ENCODE results near the gene MACROD2. TPM values are rescaled to one million over a fixed set of nuclear protein-coding genes. Genes with fewer than 3 reads are reported as not detected.

The MACROD2 gene
- total RNA-seq, 1 donor from 2014 or later, result 2.4 TPM

GRCh38 chr20:14732996-14733395 is 737.7 kb downstream of the MACROD2 start:
- no peaks in the 10 kb centered on the region for H3K79me2 ChIP-seq (ENCODE audit: insufficient read depth, low read length)
- no peaks in the 10 kb centered on the region for H3K27me3 ChIP-seq (ENCODE audit: insufficient read depth, low read length)
- H3K4me2 ChIP-seq (ENCODE audit: low read length), result no peak overlapping the region
- Mint-ChIP-seq H3K4me1 (ENCODE audit: low read depth, unreplicated experiment) (no peaks in the 10 kb centered on the region), H3K36me3 (ENCODE audit: low read depth, unreplicated experiment) (no peaks in the 10 kb centered on the region), H3K27me3 (ENCODE audit: low read depth, unreplicated experiment) (no peaks in the 10 kb centered on the region), H3K4me3 (ENCODE audit: unreplicated experiment) (no peak overlapping the region), H3K9me3 (ENCODE audit: unreplicated experiment) (no peaks in the 10 kb centered on the region), H3K27ac (ENCODE audit: unreplicated experiment) (no peak overlapping the region)
- no peaks in the 10 kb centered on the region for H4K20me1 ChIP-seq (ENCODE audit: insufficient read depth, low read length)
- no peak for TF ChIP-seq CTCF (IDR thresholded peaks at IDR 0.05; ENCODE audit: insufficient read depth, low read depth, low read length)
- no peak for TF ChIP-seq EZH2 (IDR thresholded peaks at IDR 0.05; ENCODE audit: insufficient read depth, low read length)
- H2AFZ ChIP-seq (ENCODE audit: low read depth, low read length), result no peak overlapping the region
- no peak overlapping the region for H3K4me3 ChIP-seq (ENCODE audit: insufficient read depth, low read depth, low read length)
- H3K4me1 ChIP-seq (ENCODE audit: insufficient read depth, low read length), result no peaks in the 10 kb centered on the region
- H3K36me3 ChIP-seq (ENCODE audit: insufficient read depth, low read length), result no peaks in the 10 kb centered on the region
- no peak overlapping the region for H3K9ac ChIP-seq (ENCODE audit: low read length)
- DNase-seq (ENCODE audit: low read depth) (no peak), FAIRE-seq (no peak)
- no peaks in the 10 kb centered on the region for H3K9me3 ChIP-seq (ENCODE audit: insufficient read depth, low read depth, low read length)
- H3K27ac ChIP-seq (ENCODE audit: low read depth, low read length), result no peak overlapping the region

GRCh38 chr20:14740380-14740779 is 745.1 kb downstream of the MACROD2 start:
- FAIRE-seq, result no peak
- no peaks in the 10 kb centered on the region for H3K27me3 Mint-ChIP-seq (ENCODE audit: low read depth, unreplicated experiment)

More at GRCh38 chr20:14740380-14740779, 745.1 kb downstream of the MACROD2 start:
- Mint-ChIP-seq H3K4me3 (ENCODE audit: unreplicated experiment) (no peak overlapping the region), H3K36me3 (ENCODE audit: low read depth, unreplicated experiment) (no peaks in the 10 kb centered on the region), H3K27ac (ENCODE audit: unreplicated experiment) (no peak overlapping the region), H3K9me3 (ENCODE audit: unreplicated experiment) (no peaks in the 10 kb centered on the region), H3K4me1 (ENCODE audit: low read depth, unreplicated experiment) (no peaks in the 10 kb centered on the region)
- Histone ChIP-seq H3K27ac (ENCODE audit: low read depth, low read length) (no peak overlapping the region), H3K79me2 (ENCODE audit: insufficient read depth, low read length) (no peaks in the 10 kb centered on the region), H3K4me3 (ENCODE audit: insufficient read depth, low read depth, low read length) (no peak overlapping the region), H3K4me1 (ENCODE audit: insufficient read depth, low read length) (no peaks in the 10 kb centered on the region), H4K20me1 (ENCODE audit: insufficient read depth, low read length) (no peaks in the 10 kb centered on the region), H3K9me3 (ENCODE audit: insufficient read depth, low read depth, low read length) (no peaks in the 10 kb centered on the region), H2AFZ (ENCODE audit: low read depth, low read length) (no peak overlapping the region), H3K9ac (ENCODE audit: low read length) (no peak overlapping the region), H3K27me3 (ENCODE audit: insufficient read depth, low read length) (no peaks in the 10 kb centered on the region), H3K4me2 (ENCODE audit: low read length) (no peak overlapping the region), H3K36me3 (ENCODE audit: insufficient read depth, low read length) (no peaks in the 10 kb centered on the region)
- TF ChIP-seq CTCF (IDR thresholded peaks at IDR 0.05; ENCODE audit: insufficient read depth, low read depth, low read length), result no peak
- no peak for TF ChIP-seq EZH2 (IDR thresholded peaks at IDR 0.05; ENCODE audit: insufficient read depth, low read length)
- DNase-seq (ENCODE audit: low read depth), result peak; percentile 26
